Adrenal gland (tissue), 12 donors: Measurements from ENCODE around the gene ZSCAN5B. TPM values are rescaled to one million over a fixed set of nuclear protein-coding genes. Genes with fewer than 3 reads are reported as not detected.

Experiments
- DNase-seq, 7 donors: peaks; one replicate each; pipeline ENCODE4 v3.0.0-alpha.2; 2019 to 2020
- H3K27ac ChIP-seq, 5 donors: fragments of 200-600 bp; sonication (generic) in 4 of 5; 1 replicate in 3 of 5; 2 replicates in 2 of 5; pipeline versions ENCODE4 v1.5.1 to v1.8.0; 2016 to 2020; ENCODE audit warnings: mild to moderate bottlenecking in 1 of 5
- H3K27me3 ChIP-seq: fragments of 200-600 bp; 2 replicates; pipeline ENCODE4 v1.8.0; 2021
- H3K36me3 ChIP-seq, 2 donors: fragments of 200-600 bp; replicated peaks in 1 of 2; 1 replicate in 1 of 2; 2 replicates in 1 of 2; pipeline versions ENCODE4 v1.5.1 to v1.8.0; 2018 to 2022
- H3K4me1 ChIP-seq, 2 donors: fragments of 200-600 bp; replicated peaks in 1 of 2; 1 replicate in 1 of 2; 2 replicates in 1 of 2; pipeline versions ENCODE4 v1.5.1 to v1.8.0; 2018 to 2021
- H3K4me3 ChIP-seq, 4 donors: fragments of 200-600 bp; sonication (generic) in 3 of 4; one replicate each; pipeline ENCODE4 v1.5.1; 2016 to 2018
- H3K9me3 ChIP-seq, 3 donors: fragments of 200-600 bp; sonication (generic) in 1 of 3; replicated peaks in 1 of 3; 1 replicate in 2 of 3; 2 replicates in 1 of 3; pipeline versions ENCODE4 v1.5.1 to v1.8.0; 2016 to 2021
- CTCF ChIP-seq, 6 experiments: fragments of 450-650 bp in 4 of 6; fragments of 200-600 bp in 2 of 6; sonication (generic) in 1 of 6; IDR thresholded peaks; 1 replicate in 5 of 6; 2 replicates in 1 of 6; pipeline versions ENCODE4 v1.5.1 to v1.8.0; 2016 to 2021; ENCODE audit warnings: antibody characterized with exemption in 6 of 6, mild to moderate bottlenecking in 2 of 6, moderate library complexity in 1 of 6
- POLR2A ChIP-seq, 2 donors: fragments of 450-650 bp; IDR thresholded peaks; one replicate each; pipeline ENCODE4 v1.6.1; 2017; ENCODE audit warnings: antibody characterized with exemption in 2 of 2, mild to moderate bottlenecking in 2 of 2, moderate library complexity in 1 of 2
- WGBS, 4 donors: extraction: QIAGEN DNeasy Blood & Tissue Kit in 2 of 4; methylation state at CpG; one replicate each; pipeline versions ENCODE4 v1.1.5 to v1.1.7; 2013 to 2017; 5-methylcytosine and 5-hydroxymethylcytosine counted together
- intact Hi-C, 2 donors: fragments of 100-400 bp; cut with DNase I; formaldehyde crosslinking; loops; one replicate each; pipeline versions ENCODE4 v1.14.1 to v1.15.0; 2022 to 2023
- polyA plus RNA-seq, 3 donors: library from polyadenylated mRNA; stranded (reverse); fragments of 200-250 nt in 2 of 3; fragments of 350-450 nt in 1 of 3; fragmentation: Illumina TruSeq in 1 of 3; extraction: RNeasy Lipid Tissue Mini Kit (QIAGEN cat#74804) in 1 of 3; gene quantifications; one replicate each; pipeline ENCODE4 v1.2.3, GENCODE V29; 2013 to 2014
- total RNA-seq, 9 donors: library from RNA; depleted of rRNA in 4 of 9; stranded (reverse); fragments of >200 nt in 4 of 9; fragments of 120-200 nt in 1 of 9; fragmentation: NEBNext Ultra II Directional in 1 of 9; extraction: Animal tissue kit (Norgen Biotek cat#: 25700) in 1 of 9; gene quantifications; one replicate each; pipeline versions ENCODE4 v1.1.0 to v1.2.4, GENCODE V29; 2013 to 2023
- donor health status: healthy with polysubstance abuse.
- donor health status: Bipolar disorder and iron deficiency.
- donor health status: DM: yes; HTN: yes; CAD: no.
- donor health status: DM: no; HTN: no; CAD: no.
- donor health status: DM: no; HTN: no; CAD: no.
- donor health status: DM: yes; HTN: yes; CAD: no.

Gene ZSCAN5B
- total and polyA plus RNA-seq, 12 donors: 0.09 to 0.19 (median 0.12) TPM; not detected in 8

- intact Hi-C loops: no loop called here
Observed at GRCh38 chr19:56140583-56141416, 56.8 kb downstream of the ZSCAN5B start, which contains the start of gene ZNF444. Gene ZNF444 (plus strand): TSS chr19:56141287. CDS start chr19:56146912, 5,625 bp downstream.

GRCh38 chr19:56139847-56140582 is 57.6 kb downstream of the ZSCAN5B start:
- Histone ChIP-seq H3K27me3 (no peaks in the 10 kb centered on the region), H3K9me3 (no peaks in the 10 kb centered on the region), H3K27ac (peak overlapping the region in 4 of 5 donors; percentile 65 to 89 (median 83)), H3K4me1 (peaks cover 7 to 14% of the 10 kb centered on the region in 2 donors), H3K36me3 (no peaks in the 10 kb centered on the region), H3K4me3 (peak overlapping the region in 2 of 4 donors; percentile 38 to 53)
- intact Hi-C loops: no loop called here
- TF ChIP-seq POLR2A (IDR thresholded peaks at IDR 0.05) (peak in 1 of 2 donors; percentile 17), CTCF (IDR thresholded peaks at IDR 0.05) (no peak)
- 26 to 36% (median 31%) methylated on average over 18 to 22 of the region's 22 CpGs for WGBS, 4 donors
- peak in 1 of 7 donors; percentile 29 for DNase-seq

More at GRCh38 chr19:56140583-56141416, 56.8 kb downstream of the ZSCAN5B start, which contains the start of gene ZNF444:
- Histone ChIP-seq H3K36me3 (no peaks in the 10 kb centered on the region), H3K27me3 (no peaks in the 10 kb centered on the region), H3K9me3 (no peaks in the 10 kb centered on the region), H3K27ac (peak within 1 kb of the TSS in 4 of 5 donors; percentile 65 to 89 (median 83)), H3K4me1 (peaks cover 7 to 14% of the 10 kb centered on the region in 2 donors), H3K4me3 (peak within 1 kb of the TSS in 3 of 4 donors; percentile 6 to 53 (median 38))
- no peak for TF ChIP-seq CTCF (IDR thresholded peaks at IDR 0.05)
- TF ChIP-seq POLR2A (IDR thresholded peaks at IDR 0.05): peak in 1 of 2 donors; percentile 64
- WGBS, 4 donors: 0% methylated on average over 10 to 56 of the region's 56 CpGs
- peak; percentile 99 to 100 (median 99) for DNase-seq

Other genes with a start within 250 kb of the ZSCAN5B start
- gene NLRP8, start 250.0 kb downstream of the ZSCAN5B start, total RNA-seq: not detected
- gene NLRP8, start 250.0 kb downstream of the ZSCAN5B start, polyA plus RNA-seq: not detected
- gene NLRP5, start 211.0 kb downstream of the ZSCAN5B start, total RNA-seq: not detected
- gene NLRP5, start 211.0 kb downstream of the ZSCAN5B start, polyA plus RNA-seq: not detected
- 10 to 100 TPM in 8 of 9 donors, 1 to 10 TPM in 1; 8.5 to 51.5 (median 26.7) TPM for gene ZNF787, start 76.5 kb downstream of the ZSCAN5B start, total RNA-seq
- 10 to 100 TPM in 2 of 3 donors, 1 to 10 TPM in 1; 4.6 to 44.7 (median 31.0) TPM for gene ZNF787, start 76.5 kb downstream of the ZSCAN5B start, polyA plus RNA-seq
- gene ZNF444, start 56.5 kb downstream of the ZSCAN5B start, total RNA-seq: 10 to 100 TPM; 19.5 to 66.3 (median 34.3) TPM
- 10 to 100 TPM in 2 of 3 donors, 1 to 10 TPM in 1; 7.2 to 63.9 (median 39.4) TPM for gene ZNF444, start 56.5 kb downstream of the ZSCAN5B start, polyA plus RNA-seq
- gene GALP, start 21.8 kb downstream of the ZSCAN5B start, total RNA-seq: not detected
- not detected for gene GALP, start 21.8 kb downstream of the ZSCAN5B start, polyA plus RNA-seq
- gene ZSCAN5C, start 4.5 kb upstream of the ZSCAN5B start, total RNA-seq: not detected
- gene ZSCAN5C, start 4.5 kb upstream of the ZSCAN5B start, polyA plus RNA-seq: not detected
- under 1 TPM in 4 of 9 donors, not detected in 5; 0.33 to 0.69 (median 0.50) TPM for gene EDDM13, start 75.0 kb upstream of the ZSCAN5B start, total RNA-seq
- 1 to 10 TPM in 1 of 3 donors, under 1 TPM in 1, not detected in 1; 0.64 to 1.0 TPM for gene EDDM13, start 75.0 kb upstream of the ZSCAN5B start, polyA plus RNA-seq
- gene ZSCAN5A, start 117.1 kb upstream of the ZSCAN5B start, total RNA-seq: 10 to 100 TPM in 3 of 9 donors, 1 to 10 TPM in 6; 4.8 to 20.1 (median 8.1) TPM
- 10 to 100 TPM in 1 of 3 donors, 1 to 10 TPM in 2; 4.5 to 10.9 (median 8.2) TPM for gene ZSCAN5A, start 117.1 kb upstream of the ZSCAN5B start, polyA plus RNA-seq
- gene ZNF582, start 195.8 kb upstream of the ZSCAN5B start, total RNA-seq: 1 to 10 TPM; 3.6 to 9.7 (median 6.0) TPM
- gene ZNF582, start 195.8 kb upstream of the ZSCAN5B start, polyA plus RNA-seq: 1 to 10 TPM; 7.6 to 8.8 (median 8.7) TPM
- gene ZNF583, start 206.5 kb upstream of the ZSCAN5B start, total RNA-seq: 10 to 100 TPM in 1 of 9 donors, 1 to 10 TPM in 8; 4.0 to 11.0 (median 6.3) TPM
- 10 to 100 TPM in 1 of 3 donors, 1 to 10 TPM in 2; 1.5 to 10.1 (median 2.7) TPM for gene ZNF583, start 206.5 kb upstream of the ZSCAN5B start, polyA plus RNA-seq